Heart left ventricle (tissue), 16 donors: ENCODE results near the gene ANXA3. TPM values are rescaled to one million over a fixed set of nuclear protein-coding genes. Genes with fewer than 3 reads are reported as not detected.

Source experiments
- ATAC-seq, 4 donors: fragments of 200-7000 bp; cut with Tn5 transposase; one replicate each; pipeline ENCODE4 v1.9.1; 2020 to 2022; ENCODE audit warnings: moderate library complexity in 4 of 4, mild to moderate bottlenecking in 3 of 4, moderate number of reproducible peaks in 1 of 4
- DNase-seq, 5 donors: peaks; one replicate each; pipeline ENCODE4 v3.0.0-alpha.2; 2020
- H3K27ac ChIP-seq, 12 donors: fragments of 200-600 bp; sonication (generic) in 4 of 12; one replicate each; pipeline versions ENCODE4 v1.5.0 to v1.8.0; 2016 to 2022; ENCODE audit warnings: mild to moderate bottlenecking in 2 of 12
- H3K27me3 ChIP-seq, 9 donors: fragments of 200-600 bp; sonication (generic) in 2 of 9; one replicate each; pipeline versions ENCODE4 v1.5.1 to v1.8.0; 2016 to 2022; ENCODE audit warnings: mild to moderate bottlenecking in 3 of 9
- H3K36me3 ChIP-seq, 9 donors: fragments of 200-600 bp; sonication (generic) in 2 of 9; one replicate each; pipeline versions ENCODE4 v1.5.0 to v1.8.0; 2018 to 2022; ENCODE audit warnings: mild to moderate bottlenecking in 2 of 9
- H3K4me1 ChIP-seq, 12 donors: fragments of 200-600 bp; sonication (generic) in 4 of 12; one replicate each; pipeline versions ENCODE4 v1.5.0 to v1.8.0; 2016 to 2022; ENCODE audit warnings: mild to moderate bottlenecking in 3 of 12
- H3K4me3 ChIP-seq, 12 donors: fragments of 200-600 bp; sonication (generic) in 4 of 12; one replicate each; pipeline versions ENCODE4 v1.5.0 to v1.8.0; 2017 to 2022; ENCODE audit warnings: mild to moderate bottlenecking in 9 of 12, moderate library complexity in 4 of 12
- H3K9me3 ChIP-seq, 12 donors: fragments of 200-600 bp; sonication (generic) in 4 of 12; one replicate each; pipeline versions ENCODE4 v1.5.0 to v1.8.0; 2016 to 2022; ENCODE audit warnings: mild to moderate bottlenecking in 1 of 12
- CTCF ChIP-seq, 12 donors: fragments of 200-600 bp; sonication (generic) in 4 of 12; IDR thresholded peaks; one replicate each; pipeline versions ENCODE4 v1.5.0 to v1.8.0; 2018 to 2022; ENCODE audit warnings: antibody characterized with exemption in 12 of 12, mild to moderate bottlenecking in 5 of 12
- POLR2A ChIP-seq, 2 donors: fragments of 450-650 bp; IDR thresholded peaks; one replicate each; pipeline ENCODE4 v1.6.1; 2017; ENCODE audit warnings: antibody characterized with exemption in 2 of 2, mild to moderate bottlenecking in 2 of 2, moderate library complexity in 2 of 2
- WGBS, 4 donors: extraction: QIAGEN DNeasy Blood & Tissue Kit in 2 of 4; methylation state at CpG; one replicate each; pipeline versions ENCODE4 v1.1.5 to v1.1.7; 2013 to 2018; 5-methylcytosine and 5-hydroxymethylcytosine counted together
- intact Hi-C, 10 donors: fragments of 100-400 bp; cut with DNase I; formaldehyde crosslinking; loops; one replicate each; pipeline versions ENCODE4 v1.11.1 to v1.14.2; 2022
- polyA plus RNA-seq, 2 donors: library from polyadenylated mRNA; stranded (reverse); fragments of 200-250 nt; gene quantifications; one replicate each; pipeline ENCODE4 v1.2.3, GENCODE V29; 2013
- total RNA-seq, 9 donors: library from RNA; depleted of rRNA in 2 of 9; stranded (reverse); fragments of >200 nt in 2 of 9; fragmentation: NEBNext Ultra II Directional in 3 of 9; extraction: Animal tissue kit (Norgen Biotek cat#: 25700) in 3 of 9; gene quantifications; one replicate each; pipeline versions ENCODE4 v1.1.0 to v1.2.4, GENCODE V29; 2016 to 2023
- donor health status: ischemic (EF 13 %, LVEDD 7.1; RV severe dilation, severe dysfunction).
- donor health status: healthy with polysubstance abuse.
- donor health status: DM: no; HTN: yes; CAD: no.
- donor health status: DM: no; HTN: no; CAD: no.
- donor health status: ischemic (EF 25% LVEDD 6.9; RV normal size, moderate dysfunction).
- donor health status: ischemic (EF 25% LVEDD 5.7; RV mildly dilated, moderate dysfunction).
- donor health status: healthy.
- donor health status: DM: yes; HTN: yes; CAD: no.
- donor health status: ischemic (EF 35%, LVEDD 5.7; RV mildly dilated, moderate dysfunction).
- donor health status: nonischemic (EF 11% LVEDD 7.7; RV severe dilation, severe dysfunction).
- donor health status: DM: yes; HTN: yes; CAD: no.
- donor health status: PGD.
- donor health status: ischemic (EF 29% LVEDD 5.4; RV normal size, mild dysfunction).
- donor health status: nonischemic (EF 23%, LVEDD 6.1; RV moderate dilation, normal function).

ANXA3 gene
- total and polyA plus RNA-seq, 11 donors, result 12.9 to 119 (median 28.7) TPM

GRCh38 chr4:78599147-78599546 is 47.6 kb downstream of the ANXA3 start:
- no peaks in the 10 kb centered on the region for H3K9me3 ChIP-seq
- intact Hi-C loops, result no loop called here
- H3K4me3 ChIP-seq, result no peak overlapping the region
- no peak for TF ChIP-seq CTCF (IDR thresholded peaks at IDR 0.05)
- no peak for TF ChIP-seq POLR2A (IDR thresholded peaks at IDR 0.05)
- peaks cover 0 to 26% (median 11%) of the 10 kb centered on the region in 12 donors for H3K4me1 ChIP-seq
- H3K27me3 ChIP-seq, result no peaks in the 10 kb centered on the region
- peaks cover 0 to 51% (median 0%) of the 10 kb centered on the region in 9 donors for H3K36me3 ChIP-seq
- ATAC-seq (no peak), DNase-seq (no peak)
- no peak overlapping the region for H3K27ac ChIP-seq
- WGBS, 4 donors, result 87 to 90% (median 89%) methylated on average over 4 of the region's 4 CpGs

- no peak for TF ChIP-seq POLR2A (IDR thresholded peaks at IDR 0.05)
- no peak for TF ChIP-seq CTCF (IDR thresholded peaks at IDR 0.05)
- intact Hi-C loops, result no loop called here
- no peaks in the 10 kb centered on the region for H3K27me3 ChIP-seq
- 17 to 27% (median 24%) methylated on average over 2 of the region's 2 CpGs for WGBS, 4 donors
- ATAC-seq, result peak; percentile 70 to 92 (median 80)
- peaks cover 0 to 26% (median 11%) of the 10 kb centered on the region in 12 donors for H3K4me1 ChIP-seq
- H3K27ac ChIP-seq, result no peak overlapping the region
- peaks cover 0 to 59% (median 0%) of the 10 kb centered on the region in 9 donors for H3K36me3 ChIP-seq
- peak in 3 of 5 donors; percentile 23 to 61 (median 38) for DNase-seq
- H3K9me3 ChIP-seq, result no peaks in the 10 kb centered on the region
- no peak overlapping the region for H3K4me3 ChIP-seq
Observed at GRCh38 chr4:78599931-78600375, 48.4 kb downstream of the ANXA3 start.

GRCh38 chr4:78601013-78601412 is 49.4 kb downstream of the ANXA3 start:
- WGBS, 4 donors, result 64 to 68% (median 66%) methylated on average over 7 of the region's 7 CpGs
- Histone ChIP-seq H3K27me3 (no peaks in the 10 kb centered on the region), H3K4me1 (peaks cover 0 to 26% (median 11%) of the 10 kb centered on the region in 12 donors), H3K9me3 (no peaks in the 10 kb centered on the region), H3K4me3 (no peak overlapping the region), H3K27ac (peak overlapping the region in 1 of 12 donors; percentile 64), H3K36me3 (peaks cover 0 to 62% (median 3%) of the 10 kb centered on the region in 9 donors)
- intact Hi-C loops, result no loop called here
- ATAC-seq (peak in 2 of 4 donors; percentile 50 to 62), DNase-seq (peak in 3 of 5 donors; percentile 15 to 40 (median 25))
- peak in 1 of 12 donors; percentile 2 for TF ChIP-seq CTCF (IDR thresholded peaks at IDR 0.05)
- TF ChIP-seq POLR2A (IDR thresholded peaks at IDR 0.05), result no peak

GRCh38 chr4:78602334-78602733 is 50.8 kb downstream of the ANXA3 start:
- 57 to 67% (median 63%) methylated on average over 3 of the region's 3 CpGs for WGBS, 4 donors
- intact Hi-C loops, result no loop called here
- peak; percentile 81 to 89 (median 85) for ATAC-seq

More at GRCh38 chr4:78602334-78602733, 50.8 kb downstream of the ANXA3 start:
- Histone ChIP-seq H3K4me1 (peaks cover 0 to 26% (median 11%) of the 10 kb centered on the region in 12 donors), H3K36me3 (peaks cover 0 to 62% (median 3%) of the 10 kb centered on the region in 9 donors), H3K4me3 (no peak overlapping the region), H3K27me3 (no peaks in the 10 kb centered on the region), H3K27ac (peak overlapping the region in 8 of 12 donors; percentile 27 to 66 (median 54)), H3K9me3 (no peaks in the 10 kb centered on the region)
- no peak for TF ChIP-seq POLR2A (IDR thresholded peaks at IDR 0.05)
- no peak for TF ChIP-seq CTCF (IDR thresholded peaks at IDR 0.05)
- DNase-seq, result peak in 1 of 5 donors; percentile 18
